PC-9 (cell line): ENCODE data around the gene NPTXR.

ENCODE experiments used
- EZH2 ChIP-seq: fragments of 200-600 bp; sonication (generic); IDR thresholded peaks from 2 replicates; pipeline ENCODE4 v1.8.0; 2017; ENCODE audit warnings: antibody characterized with exemption, low read depth
- TF ChIP-seq, protein P1 (sequence below): fragments of 200-600 bp; sonication (generic); conservative IDR thresholded peaks from 2 replicates; pipeline ENCODE4 v1.6.1; 2017; ENCODE audit warnings: mixed run types, antibody characterized with exemption, mild to moderate bottlenecking, moderate library complexity

GRCh38 chr22:38846412-38846811 is 2.6 kb upstream of the NPTXR start:
- TF ChIP-seq, protein P1, sequence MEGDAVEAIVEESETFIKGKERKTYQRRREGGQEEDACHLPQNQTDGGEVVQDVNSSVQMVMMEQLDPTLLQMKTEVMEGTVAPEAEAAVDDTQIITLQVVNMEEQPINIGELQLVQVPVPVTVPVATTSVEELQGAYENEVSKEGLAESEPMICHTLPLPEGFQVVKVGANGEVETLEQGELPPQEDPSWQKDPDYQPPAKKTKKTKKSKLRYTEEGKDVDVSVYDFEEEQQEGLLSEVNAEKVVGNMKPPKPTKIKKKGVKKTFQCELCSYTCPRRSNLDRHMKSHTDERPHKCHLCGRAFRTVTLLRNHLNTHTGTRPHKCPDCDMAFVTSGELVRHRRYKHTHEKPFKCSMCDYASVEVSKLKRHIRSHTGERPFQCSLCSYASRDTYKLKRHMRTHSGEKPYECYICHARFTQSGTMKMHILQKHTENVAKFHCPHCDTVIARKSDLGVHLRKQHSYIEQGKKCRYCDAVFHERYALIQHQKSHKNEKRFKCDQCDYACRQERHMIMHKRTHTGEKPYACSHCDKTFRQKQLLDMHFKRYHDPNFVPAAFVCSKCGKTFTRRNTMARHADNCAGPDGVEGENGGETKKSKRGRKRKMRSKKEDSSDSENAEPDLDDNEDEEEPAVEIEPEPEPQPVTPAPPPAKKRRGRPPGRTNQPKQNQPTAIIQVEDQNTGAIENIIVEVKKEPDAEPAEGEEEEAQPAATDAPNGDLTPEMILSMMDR = no peak
- no peak for TF ChIP-seq EZH2
